NAMALWA (cell line): ENCODE data around the gene PPP2R1B.
"Not testable (repeated sequence)": the region's sequence is repeated elsewhere in the genome, so short reads cannot be mapped to it uniquely, and the experiment has no call there.

Experiments used
- DNase-seq: peaks from one replicate; pipeline ENCODE4 v3.0.0-alpha.2; 2015; ENCODE audit warnings: low spot score

Gene PPP2R1B

DNA sequence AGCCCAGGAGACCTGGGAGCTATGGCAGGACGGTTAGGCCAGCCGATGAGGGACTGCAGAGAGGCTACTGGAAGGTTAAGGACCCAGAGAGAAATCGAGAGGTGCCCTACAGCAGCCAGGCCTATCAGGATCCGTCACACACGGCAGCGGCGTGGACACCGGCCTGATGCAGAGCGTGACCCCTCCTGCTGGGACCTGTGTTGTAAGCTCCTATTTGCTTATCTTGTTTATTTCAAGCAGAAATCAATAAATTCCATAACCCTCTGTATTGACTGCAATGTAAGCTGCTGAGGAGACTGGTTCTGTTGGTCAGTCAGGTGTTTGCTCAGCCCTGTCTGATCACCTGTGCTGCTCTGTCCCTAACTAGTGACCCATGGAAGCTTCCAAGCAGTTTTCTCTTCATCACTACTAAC is 39.9 kb downstream of the PPP2R1B start:
- no peak for DNase-seq

DNA sequence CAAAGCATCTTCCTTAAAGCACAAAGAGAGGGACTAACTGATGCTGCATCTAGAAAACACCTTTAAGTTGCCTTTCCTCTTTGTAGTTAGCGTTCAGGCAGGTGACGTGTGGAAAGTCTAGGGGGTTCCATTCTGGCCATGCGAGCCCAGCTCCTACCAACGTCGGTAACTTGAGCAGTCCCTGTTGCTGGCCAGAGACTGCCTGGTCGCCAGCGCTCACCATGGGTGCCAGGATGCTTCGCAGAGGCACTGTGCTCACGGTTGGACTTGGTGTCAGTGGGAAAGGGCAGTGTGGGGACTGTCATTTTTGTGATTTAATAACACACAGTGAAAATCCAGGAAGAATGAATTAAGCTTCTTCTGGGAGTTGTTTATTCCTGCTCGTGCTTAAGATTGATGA is 40.6 kb downstream of the PPP2R1B start:
- no peak for DNase-seq

DNA sequence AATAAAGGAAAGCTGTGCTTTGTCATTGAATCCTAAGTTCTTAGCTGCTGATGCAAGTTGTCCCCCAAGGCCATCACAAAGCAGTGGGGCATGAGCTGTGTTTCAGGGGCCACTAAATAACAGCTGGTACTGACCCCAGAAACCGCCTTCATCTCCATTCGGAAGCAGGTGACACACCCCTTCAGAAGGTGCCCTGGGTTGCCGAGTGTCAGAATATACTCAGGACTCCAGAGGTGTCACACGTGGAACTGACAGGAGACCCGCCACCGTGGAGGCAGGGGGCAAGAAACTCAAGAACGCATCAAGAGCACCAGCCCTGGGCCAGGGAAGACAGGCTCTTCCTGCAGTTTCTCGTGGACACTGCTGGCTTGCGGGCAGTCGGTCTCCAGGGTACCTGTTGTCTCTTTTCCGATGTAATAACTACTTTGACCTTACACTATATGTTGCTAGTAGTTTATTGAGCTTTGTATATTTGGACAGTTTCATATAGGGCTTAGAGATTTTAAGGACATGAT is 41.5 kb downstream of the PPP2R1B start:
- no peak for DNase-seq

DNA sequence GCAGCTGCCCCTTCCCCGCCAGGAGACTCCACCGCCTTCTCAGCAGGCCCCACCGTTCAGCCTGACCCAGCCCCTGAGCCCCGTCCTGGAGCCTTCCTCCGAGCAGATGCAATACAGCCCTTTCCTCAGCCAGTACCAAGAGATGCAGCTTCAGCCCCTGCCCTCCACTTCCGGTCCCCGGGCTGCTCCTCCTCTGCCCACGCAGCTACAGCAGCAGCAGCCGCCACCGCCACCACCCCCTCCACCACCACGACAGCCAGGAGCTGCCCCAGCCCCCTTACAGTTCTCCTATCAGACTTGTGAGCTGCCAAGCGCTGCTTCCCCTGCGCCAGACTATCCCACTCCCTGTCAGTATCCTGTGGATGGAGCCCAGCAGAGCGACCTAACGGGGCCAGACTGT is 42.6 kb downstream of the PPP2R1B start:
- no peak for DNase-seq

DNA sequence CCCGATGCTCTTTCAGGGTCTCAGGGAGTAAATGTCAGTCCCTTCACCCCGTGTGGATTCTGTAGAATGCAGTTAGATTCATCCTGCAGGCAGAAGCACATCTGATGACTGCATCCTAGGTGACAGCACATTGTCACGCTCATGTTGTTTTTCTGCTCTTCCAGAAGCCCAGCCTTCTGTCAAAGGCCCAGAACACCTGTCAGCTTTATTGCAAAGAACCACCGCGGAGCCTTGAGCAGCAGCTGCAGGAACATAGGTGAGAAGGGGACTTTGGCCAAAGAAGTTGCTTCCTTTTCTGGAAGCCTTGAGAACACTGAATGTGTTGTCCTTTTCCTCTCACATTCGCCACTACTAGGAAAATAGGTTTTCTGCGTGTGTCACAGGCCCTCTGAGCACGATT is 43.7 kb downstream of the PPP2R1B start:
- no peak for DNase-seq

DNA sequence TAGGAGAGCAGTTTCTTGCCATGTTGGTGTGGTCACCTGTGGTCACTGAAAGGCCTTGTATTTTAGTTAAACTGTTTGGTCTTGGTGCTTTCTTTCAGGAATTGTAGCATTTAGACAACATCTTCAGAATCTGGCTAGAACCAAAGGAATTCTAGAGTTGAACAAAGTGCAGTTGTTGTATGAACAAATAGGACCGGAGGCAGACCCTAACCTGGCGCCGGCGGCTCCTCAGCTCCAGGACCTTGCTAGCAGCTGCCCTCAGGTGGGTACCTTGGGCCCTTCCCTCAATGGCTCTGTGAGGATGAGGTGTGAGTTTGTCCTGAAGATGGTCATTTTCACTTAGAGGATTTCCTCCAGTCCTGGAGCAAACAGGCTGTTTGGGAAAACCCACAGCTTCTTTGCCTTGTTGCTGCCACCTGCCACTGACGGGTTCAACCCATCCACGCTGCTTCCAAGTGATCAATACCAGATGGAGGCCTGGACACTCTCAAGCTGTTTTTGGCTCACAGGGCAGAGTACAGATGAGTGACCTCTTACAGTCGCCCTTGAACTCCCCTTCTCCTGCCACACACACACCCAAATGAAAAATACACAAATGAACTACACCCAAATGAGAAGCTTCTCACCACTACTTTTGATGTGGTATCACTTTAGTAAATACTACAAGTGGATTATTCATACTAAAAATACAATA is 45.2 kb downstream of the PPP2R1B start:
- no peak for DNase-seq

DNA sequence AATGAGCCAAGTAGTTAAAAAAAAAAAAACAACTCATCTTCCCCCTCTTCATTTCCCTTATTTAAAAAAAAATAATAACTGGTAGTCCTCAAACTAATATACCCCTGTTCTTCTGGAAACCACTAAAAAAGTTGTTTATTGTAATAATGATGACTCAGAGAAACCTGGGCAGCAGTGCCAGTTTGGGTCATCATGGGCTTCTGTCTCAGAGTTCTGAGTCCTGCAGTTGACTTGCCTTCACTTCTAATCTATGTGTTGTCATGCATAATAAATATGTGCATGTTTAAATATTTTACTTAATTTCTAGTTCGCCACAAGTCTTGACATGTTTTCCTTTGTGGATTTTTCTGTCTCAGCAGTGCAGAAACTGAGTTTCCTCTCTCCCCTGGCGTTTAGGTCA is 46.8 kb downstream of the PPP2R1B start:
- DNase-seq = no peak

DNA sequence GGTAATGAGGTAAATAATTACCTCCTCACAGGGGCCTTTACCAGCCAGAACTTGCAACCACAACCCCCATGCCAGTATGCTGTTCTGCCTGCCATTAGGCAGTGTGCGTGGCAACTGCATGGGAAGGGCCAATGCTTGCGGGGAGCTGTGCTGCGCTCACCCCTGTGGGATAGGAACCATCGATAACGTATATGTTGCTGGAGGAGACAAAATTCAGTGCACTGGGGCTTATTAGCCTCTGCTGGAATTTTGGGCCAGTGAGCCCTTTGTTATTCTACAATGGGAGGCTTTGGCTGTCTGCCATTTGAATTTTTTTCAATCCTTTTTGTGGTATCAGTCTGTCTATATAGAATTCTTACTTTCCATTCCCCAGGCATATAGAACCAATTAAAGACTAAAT is 47.3 kb downstream of the PPP2R1B start:
- DNase-seq = no peak

DNA sequence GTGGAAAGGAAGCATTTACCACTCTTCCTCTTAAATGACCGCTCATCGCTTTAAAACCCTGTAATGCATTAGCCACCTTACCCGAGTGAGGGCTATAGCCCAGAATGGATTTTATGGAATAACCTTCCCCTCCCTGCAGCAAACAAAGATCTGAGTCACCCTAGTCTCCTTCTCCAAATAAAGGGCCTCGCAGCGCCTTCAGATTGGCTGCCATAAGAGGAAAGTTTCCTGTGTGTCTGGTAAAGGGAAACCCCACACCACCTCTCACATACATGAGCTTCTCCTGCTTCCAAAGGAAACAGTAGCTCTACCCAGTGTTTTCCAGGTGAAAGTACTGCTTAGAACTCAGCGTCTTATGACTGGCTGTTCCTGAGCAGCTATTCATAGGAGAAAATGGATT is 47.8 kb downstream of the PPP2R1B start:
- DNase-seq = no peak

DNA sequence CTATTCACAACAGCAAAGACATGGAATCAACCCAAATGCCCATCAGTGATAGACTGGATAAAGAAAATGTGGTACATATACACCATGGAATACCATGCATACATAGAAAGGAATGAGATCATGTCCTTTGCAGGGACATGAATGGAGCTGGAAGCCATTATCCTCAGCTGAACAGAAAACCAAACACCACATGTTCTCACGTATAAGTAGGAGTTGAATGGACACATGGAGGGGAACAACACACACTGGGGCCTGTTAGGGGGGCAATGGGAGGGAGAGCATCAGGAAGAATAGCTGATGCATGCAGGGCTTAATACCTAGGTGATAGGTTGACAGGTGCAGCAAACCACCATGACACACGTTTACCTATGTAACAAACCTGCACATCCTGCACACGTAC is 48.5 kb downstream of the PPP2R1B start:
- not testable (repeated sequence) for DNase-seq

DNA sequence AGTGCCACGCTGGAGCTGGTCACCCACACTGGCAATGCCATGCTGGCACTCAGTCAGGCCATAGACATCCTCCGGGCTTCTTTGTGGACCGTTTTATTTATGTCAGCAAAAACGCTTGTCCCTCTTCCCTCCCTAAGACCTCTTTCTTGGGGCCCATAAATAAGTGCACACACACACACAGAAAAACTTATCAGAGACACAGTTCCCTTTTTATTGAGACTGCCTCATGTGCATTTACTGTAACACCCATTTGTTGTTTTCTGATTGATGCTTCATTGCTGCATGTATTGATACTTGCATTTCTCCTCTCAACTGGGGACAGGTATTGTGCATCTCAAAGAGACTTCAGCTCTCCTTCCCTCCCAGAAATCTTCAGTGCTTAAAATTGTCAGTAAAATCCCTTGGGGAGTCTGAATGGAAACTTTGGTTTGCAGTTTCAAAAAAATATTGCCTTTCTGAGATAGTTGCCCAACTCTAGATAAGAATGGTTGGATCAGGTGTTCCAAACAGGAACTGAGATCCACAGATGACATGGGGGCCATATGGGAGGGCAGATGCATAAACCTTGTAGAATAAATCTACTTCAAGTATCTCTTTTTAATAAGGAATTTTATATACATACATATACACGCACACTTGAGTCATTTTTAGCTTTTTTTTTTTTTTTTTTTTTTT is 50.9 kb downstream of the PPP2R1B start:
- DNase-seq = peak; percentile 43

DNA sequence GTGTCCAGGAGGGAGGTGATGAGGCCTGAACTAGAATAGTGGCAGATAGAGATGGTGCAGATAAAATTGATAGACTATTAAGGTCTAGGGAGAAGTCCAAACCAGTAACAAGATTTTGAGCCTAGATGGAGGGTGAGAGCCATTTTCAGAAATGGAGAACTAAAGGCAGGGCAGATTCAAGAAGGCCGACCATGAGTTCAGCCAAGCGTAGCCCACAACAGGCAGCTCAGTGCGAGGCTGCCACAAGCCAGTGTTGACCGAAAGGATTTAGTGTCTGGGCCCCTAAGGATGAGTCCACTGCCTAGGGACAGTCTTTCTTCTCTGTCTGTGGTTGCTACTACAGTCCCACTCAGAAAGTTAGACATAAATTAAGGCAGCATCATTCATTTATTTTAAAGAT is 51.7 kb downstream of the PPP2R1B start:
- peak; percentile 13 for DNase-seq

DNA sequence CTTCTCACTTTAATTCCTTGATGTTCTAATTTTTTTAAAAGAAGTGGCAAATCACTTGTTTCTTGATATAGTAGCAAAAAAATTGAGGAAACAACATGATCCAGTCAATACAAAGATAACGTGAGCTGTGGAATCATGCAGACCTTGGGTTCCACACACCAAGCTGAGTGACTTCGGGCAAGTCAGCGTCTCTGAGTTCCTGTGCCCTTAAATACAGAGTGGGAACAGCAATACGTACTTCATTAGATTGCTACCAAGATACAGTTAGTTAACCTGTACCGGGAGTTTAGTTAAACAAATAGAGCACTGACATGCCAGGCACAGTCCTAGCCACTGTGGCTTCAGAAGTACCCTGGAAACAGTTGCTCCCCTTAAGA is 58.5 kb downstream of the PPP2R1B start:
- no peak for DNase-seq

DNA sequence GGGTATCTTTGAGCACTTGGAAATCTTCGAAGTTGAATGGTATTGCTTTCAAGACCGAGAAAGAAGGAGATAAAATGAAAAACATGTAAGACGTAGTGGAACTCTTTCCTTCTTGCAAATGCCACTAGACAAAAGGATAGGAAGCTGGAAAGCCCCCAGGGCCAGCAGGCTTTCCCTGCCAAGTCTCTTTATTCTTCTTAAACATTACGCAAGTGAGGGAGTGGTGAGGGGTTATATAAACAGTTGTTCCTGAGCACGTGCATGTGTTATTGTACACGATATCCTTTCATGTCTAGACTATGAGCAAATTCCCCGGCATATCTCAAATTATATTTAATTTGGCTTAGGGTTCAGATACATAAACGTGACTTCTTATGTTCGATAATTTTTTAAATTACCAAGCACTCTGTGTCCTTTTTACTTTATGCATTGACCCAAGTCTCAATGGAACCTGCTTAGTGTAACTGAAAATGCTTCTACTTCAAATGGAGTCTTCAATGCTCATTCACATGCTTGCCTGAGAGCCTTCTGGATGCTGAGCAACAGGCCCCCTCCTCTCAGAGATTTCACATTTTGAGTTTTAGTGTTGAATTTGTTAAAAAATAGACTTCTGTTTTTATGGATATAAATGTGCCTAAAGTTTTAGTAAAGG is 59.0 kb downstream of the PPP2R1B start:
- DNase-seq = no peak

DNA sequence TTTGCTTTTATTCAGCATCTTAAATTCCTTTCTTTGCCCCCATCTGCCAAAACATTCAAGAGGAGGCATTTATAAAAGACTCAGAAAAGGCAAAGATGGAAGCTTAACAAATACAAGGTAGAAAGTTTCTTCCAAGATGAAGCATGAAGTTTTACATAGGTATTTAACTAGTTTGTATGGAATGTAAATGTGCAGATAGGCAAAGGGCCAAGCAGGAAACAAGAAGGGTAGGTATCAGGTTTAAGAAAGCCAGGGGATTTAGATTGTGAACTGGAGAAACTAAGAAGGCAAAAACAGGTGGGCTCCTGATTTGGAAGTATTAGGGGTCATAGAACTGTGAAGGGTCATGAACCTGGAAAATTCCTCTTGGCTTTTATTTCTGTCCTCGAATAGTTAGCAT is 62.6 kb downstream of the PPP2R1B start:
- DNase-seq = no peak

DNA sequence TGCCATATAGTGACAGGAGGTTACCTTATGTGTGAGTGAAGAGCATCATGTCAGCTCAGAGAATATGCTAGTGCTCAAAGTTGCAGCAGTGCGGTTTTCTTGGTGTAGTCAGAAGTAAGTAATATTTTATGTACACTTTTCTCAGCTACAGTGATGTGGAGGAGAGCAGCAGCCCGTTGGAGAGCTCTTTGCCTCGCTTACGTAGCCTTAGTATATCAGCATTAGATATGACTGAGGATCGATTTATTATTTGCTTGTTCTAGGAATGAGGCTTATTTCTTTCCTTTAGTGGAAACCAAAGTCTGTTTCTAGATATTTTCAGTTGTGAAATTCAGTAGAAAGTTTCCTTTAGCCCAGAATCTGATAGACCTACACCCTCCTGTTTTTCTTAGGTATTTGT is 63.6 kb downstream of the PPP2R1B start:
- DNase-seq = no peak

DNA sequence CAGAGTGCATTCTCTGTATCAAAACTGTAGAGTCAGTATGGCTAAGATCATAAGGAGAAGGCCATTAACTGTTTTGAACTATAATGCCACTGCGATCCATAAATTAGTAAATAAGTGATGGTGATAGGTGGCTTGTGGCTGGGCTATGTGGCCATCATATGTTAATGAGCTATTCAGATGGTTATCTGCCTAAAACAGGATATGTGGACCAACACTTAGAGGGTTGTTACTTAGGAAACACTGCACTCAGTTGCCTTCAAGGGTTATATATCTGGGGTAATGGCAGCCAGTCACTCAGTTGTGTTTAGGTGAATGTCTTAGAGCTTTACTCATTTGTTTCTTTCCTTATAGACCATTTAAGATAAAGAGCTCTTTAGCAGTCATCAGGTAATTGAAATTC is 66.0 kb downstream of the PPP2R1B start:
- no peak for DNase-seq

DNA sequence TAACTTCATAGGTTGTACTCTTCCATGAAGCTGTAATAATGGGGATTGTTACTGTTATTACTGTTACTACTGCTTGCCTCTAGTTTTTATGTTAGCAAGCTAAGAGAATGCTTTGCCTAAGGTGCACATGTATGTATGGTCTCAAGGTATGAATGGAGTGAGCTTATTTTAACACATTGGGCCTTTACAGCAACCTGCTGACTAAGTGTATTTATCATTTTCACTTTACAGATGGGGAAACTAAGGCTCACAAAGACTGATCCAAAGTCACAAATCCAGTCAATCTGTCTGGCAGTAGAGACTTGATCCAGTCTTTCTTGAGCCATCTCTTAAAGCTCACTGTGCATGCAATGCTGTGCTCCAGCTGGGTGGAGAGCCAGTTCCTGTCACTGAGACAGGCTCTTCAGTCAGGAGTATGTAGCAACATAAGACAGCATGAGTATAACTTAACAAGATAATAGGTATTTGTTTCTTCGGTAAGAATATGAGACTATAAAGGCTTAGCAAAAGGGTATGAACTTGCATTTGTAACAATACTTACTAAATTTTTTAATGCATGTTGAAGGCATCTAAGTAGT is 66.5 kb downstream of the PPP2R1B start:
- no peak for DNase-seq

DNA sequence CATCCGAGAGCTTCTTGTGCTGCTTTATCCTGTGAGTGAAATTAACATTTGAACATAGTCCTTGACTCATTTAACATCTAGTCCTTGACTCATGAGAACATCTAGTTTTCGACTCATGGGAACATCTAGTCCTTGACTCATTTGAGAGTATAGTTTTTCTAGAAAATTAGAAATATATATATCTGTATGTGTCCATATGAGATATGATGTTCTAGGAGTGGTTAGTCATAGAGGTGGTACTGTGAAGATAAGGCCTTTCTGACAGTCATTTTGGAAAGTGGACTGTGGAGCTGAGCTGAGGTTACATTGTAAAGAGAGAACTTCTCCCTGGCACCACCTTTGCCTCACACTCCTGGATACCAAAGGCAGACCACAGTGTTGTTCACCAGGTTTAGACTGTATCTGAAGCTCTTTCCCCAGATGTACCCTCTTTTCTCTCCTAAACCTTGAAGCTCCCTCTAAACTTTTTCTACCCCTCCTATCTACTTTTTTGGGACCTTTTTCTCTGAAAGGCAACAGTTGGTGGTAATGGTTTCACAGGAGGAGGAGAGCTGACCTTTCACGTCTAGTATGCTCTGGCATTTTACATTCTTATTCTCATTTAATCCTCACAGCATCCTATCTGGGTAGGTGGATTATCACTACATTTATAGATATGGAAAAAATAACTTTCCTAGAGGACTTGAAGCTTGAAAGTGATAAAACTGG is 67.2 kb downstream of the PPP2R1B start:
- no peak for DNase-seq

DNA sequence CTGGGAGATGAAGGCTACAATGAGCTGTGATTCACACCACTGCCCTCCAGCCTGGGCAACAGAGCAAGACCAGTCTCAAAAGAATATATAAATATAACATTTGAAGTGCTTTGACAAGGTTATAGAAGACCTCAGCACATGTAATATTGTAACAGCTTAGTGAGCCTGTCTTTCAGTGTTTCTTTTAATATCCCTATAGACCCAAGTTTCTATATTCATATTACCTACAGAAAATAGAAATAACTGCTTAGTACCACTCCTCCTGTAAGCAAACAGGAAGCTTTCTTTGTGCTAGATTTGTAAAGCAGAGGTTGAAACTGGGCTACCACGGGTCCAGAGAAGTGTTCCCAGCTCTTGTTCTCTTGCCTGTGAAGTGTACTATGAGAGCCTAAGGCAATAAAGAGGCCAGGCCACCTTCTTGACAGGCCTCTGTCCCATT is 68.2 kb downstream of the PPP2R1B start:
- peak; percentile 13 for DNase-seq

DNA sequence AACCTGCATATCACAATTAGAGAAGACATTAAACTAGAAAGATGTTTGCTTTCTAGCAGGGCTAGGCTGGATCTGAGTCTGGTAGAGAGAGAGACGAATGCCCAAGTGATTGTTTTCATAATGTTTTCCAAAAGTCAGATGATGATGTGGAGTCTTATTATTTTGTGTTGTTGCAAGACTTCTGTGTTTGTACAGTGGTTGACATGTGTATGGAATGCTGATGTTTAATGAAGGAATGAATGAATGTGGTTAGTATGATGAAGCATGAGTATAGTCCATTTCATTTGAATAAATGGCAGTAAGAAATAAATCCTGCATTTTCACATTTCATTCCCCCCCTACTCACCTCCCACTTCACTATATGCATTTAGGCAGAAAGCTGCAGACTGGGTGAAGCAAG is 69.6 kb downstream of the PPP2R1B start:
- no peak for DNase-seq

DNA sequence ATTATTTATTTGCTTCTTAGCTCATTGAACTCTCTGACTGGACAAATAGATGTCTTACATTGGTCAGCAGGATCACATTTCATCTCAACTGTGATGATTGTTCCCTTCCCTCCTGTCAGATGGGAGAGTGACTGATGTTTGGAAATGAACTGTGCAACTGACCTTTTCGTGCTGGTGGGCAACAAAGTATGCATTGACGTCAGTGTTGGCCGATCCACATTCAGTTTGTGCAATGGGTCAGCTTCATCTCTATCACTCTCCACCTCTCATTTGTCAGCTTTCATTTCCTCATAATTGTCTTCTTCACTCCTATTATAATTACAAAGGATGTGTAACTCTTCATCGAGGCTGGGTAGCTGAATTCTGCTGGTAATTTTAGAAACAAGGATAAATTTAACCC is 71.3 kb downstream of the PPP2R1B start:
- no peak for DNase-seq
